DOHH2 (cell line): Measurements from ENCODE around the gene CEP112.

Experiments
- H3F3A ChIP-seq: fragments of 200-600 bp; sonication (generic), shearing (Covaris generic); 2 replicates; pipeline ENCODE4 v1.6.0; 2016; ENCODE audit warnings: antibody characterized with exemption, mild to moderate bottlenecking; ENCODE audit not compliant: control insufficient read depth, insufficient read depth
- H3K27ac ChIP-seq: fragments of 200-600 bp; sonication (generic); 2 replicates; pipeline ENCODE4 v1.5.1; 2014; ENCODE audit warnings: low read depth, mild to moderate bottlenecking, low read length, moderate library complexity
- H3K27me3 ChIP-seq: fragments of 200-600 bp; sonication (generic); 2 replicates; pipeline ENCODE4 v1.6.1; 2014; ENCODE audit warnings: mild to moderate bottlenecking, low read length, mixed read lengths; ENCODE audit not compliant: control insufficient read depth
- H3K36me3 ChIP-seq: fragments of 200-600 bp; sonication (generic); 2 replicates; pipeline ENCODE4 v1.6.1; 2014; ENCODE audit warnings: mild to moderate bottlenecking, low read length, moderate library complexity, mixed read lengths; ENCODE audit not compliant: control insufficient read depth
- H3K4me1 ChIP-seq: fragments of 200-600 bp; sonication (generic); 2 replicates; pipeline ENCODE4 v1.6.1; 2014; ENCODE audit warnings: mild to moderate bottlenecking, low read length, mixed read lengths; ENCODE audit not compliant: control insufficient read depth
- H3K4me2 ChIP-seq: fragments of 200-600 bp; sonication (generic); 2 replicates; pipeline ENCODE4 v1.6.0; 2014; ENCODE audit warnings: mild to moderate bottlenecking, low read length, moderate library complexity
- H3K4me3 ChIP-seq: fragments of 200-600 bp; sonication (generic); 2 replicates; pipeline ENCODE4 v1.5.1; 2014; ENCODE audit warnings: mild to moderate bottlenecking, low read length, mixed read lengths
- H3K79me2 ChIP-seq: fragments of 200-600 bp; sonication (generic); 2 replicates; pipeline ENCODE4 v1.6.1; 2014; ENCODE audit warnings: mild to moderate bottlenecking, low read length, mixed read lengths; ENCODE audit not compliant: control insufficient read depth
- H3K9me2 ChIP-seq: fragments of 200-600 bp; sonication (generic); replicated peaks from 2 replicates; pipeline ENCODE4 v1.6.1; 2014; ENCODE audit warnings: mild to moderate bottlenecking, low read length, mixed read lengths; ENCODE audit not compliant: control insufficient read depth
- H3K9me3 ChIP-seq: fragments of 200-600 bp; sonication (generic); 2 replicates; pipeline ENCODE4 v1.6.1; 2014; ENCODE audit warnings: antibody characterized with exemption, low read length, mixed read lengths; ENCODE audit not compliant: control insufficient read depth, insufficient read depth
- H4K20me1 ChIP-seq: fragments of 200-600 bp; sonication (generic); 2 replicates; pipeline ENCODE4 v1.6.0; 2014; ENCODE audit warnings: low read depth, mild to moderate bottlenecking, antibody characterized with exemption, low read length, moderate library complexity; ENCODE audit not compliant: control insufficient read depth, insufficient read depth
- EZH2phosphoT487 ChIP-seq: fragments of 200-600 bp; sonication (generic); IDR thresholded peaks from 2 replicates; pipeline ENCODE4 v1.6.1; 2017; ENCODE audit warnings: borderline replicate concordance, mild to moderate bottlenecking, antibody characterized with exemption, low read length, moderate library complexity, mixed read lengths
- TF ChIP-seq, protein P1 (sequence below): fragments of 200-600 bp; sonication (generic); IDR thresholded peaks from one replicate; pipeline ENCODE4 v1.5.1; 2014; ENCODE audit warnings: antibody characterized with exemption, mild to moderate bottlenecking, low read depth, low read length; ENCODE audit not compliant: poor library complexity, severe bottlenecking

CEP112 gene

GRCh38 chr17:65867014-65867413 is 324.9 kb downstream of the CEP112 start:
- no peaks in the 10 kb centered on the region for H3F3A ChIP-seq
- H4K20me1 ChIP-seq: no peaks in the 10 kb centered on the region
- H3K27me3 ChIP-seq: no peaks in the 10 kb centered on the region
- no peaks in the 10 kb centered on the region for H3K36me3 ChIP-seq
- no peak overlapping the region for H3K27ac ChIP-seq
- H3K79me2 ChIP-seq: no peaks in the 10 kb centered on the region
- no peak for TF ChIP-seq EZH2phosphoT487
- TF ChIP-seq, protein P1, sequence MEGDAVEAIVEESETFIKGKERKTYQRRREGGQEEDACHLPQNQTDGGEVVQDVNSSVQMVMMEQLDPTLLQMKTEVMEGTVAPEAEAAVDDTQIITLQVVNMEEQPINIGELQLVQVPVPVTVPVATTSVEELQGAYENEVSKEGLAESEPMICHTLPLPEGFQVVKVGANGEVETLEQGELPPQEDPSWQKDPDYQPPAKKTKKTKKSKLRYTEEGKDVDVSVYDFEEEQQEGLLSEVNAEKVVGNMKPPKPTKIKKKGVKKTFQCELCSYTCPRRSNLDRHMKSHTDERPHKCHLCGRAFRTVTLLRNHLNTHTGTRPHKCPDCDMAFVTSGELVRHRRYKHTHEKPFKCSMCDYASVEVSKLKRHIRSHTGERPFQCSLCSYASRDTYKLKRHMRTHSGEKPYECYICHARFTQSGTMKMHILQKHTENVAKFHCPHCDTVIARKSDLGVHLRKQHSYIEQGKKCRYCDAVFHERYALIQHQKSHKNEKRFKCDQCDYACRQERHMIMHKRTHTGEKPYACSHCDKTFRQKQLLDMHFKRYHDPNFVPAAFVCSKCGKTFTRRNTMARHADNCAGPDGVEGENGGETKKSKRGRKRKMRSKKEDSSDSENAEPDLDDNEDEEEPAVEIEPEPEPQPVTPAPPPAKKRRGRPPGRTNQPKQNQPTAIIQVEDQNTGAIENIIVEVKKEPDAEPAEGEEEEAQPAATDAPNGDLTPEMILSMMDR: no peak
- no peak overlapping the region for H3K4me2 ChIP-seq
- H3K4me1 ChIP-seq: no peaks in the 10 kb centered on the region
- H3K9me2 ChIP-seq: no peaks in the 10 kb centered on the region
- no peak overlapping the region for H3K4me3 ChIP-seq
- H3K9me3 ChIP-seq: no peaks in the 10 kb centered on the region

DNA sequence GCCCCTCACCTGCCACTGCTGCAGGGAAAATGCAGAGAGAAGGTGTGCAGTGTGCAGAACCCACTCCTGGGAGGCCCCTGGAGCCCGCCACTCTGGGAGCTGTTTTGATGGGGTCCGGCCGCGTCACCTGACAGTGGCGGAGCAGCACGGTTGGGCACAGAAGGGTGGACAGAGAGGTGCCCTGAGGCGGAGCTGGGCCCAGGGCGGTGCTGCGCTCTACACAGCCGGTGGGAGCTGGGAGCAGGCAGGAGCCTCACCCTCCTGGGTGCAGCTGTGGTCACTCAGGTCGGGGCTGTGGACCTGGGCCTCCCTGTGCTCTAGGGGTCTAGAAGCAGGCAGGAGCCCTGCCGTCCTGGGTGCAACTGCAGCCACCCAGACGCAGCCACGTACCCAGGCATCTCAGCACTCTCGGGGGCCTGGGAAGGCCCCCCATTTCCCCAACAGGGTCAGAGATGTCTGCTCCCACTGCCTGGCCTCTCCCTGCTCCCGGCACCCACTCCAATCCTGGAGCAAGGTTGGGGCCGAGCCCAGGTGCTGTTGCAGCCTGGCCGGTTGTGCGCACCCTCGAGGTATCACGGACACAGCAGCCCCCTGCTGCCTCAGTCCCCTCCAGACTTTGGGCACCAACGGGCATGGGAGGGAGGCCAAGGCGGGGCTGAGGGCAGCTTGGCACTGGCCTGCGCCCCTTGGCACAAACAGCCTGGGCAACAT is 326.1 kb downstream of the CEP112 start:
- Histone ChIP-seq H4K20me1 (no peaks in the 10 kb centered on the region), H3F3A (no peaks in the 10 kb centered on the region), H3K27ac (no peak overlapping the region), H3K36me3 (no peaks in the 10 kb centered on the region), H3K4me1 (no peaks in the 10 kb centered on the region), H3K4me2 (no peak overlapping the region), H3K4me3 (no peak overlapping the region), H3K9me2 (no peaks in the 10 kb centered on the region), H3K27me3 (no peaks in the 10 kb centered on the region), H3K79me2 (no peaks in the 10 kb centered on the region), H3K9me3 (no peaks in the 10 kb centered on the region)
- TF ChIP-seq, protein P1: no peak
- no peak for TF ChIP-seq EZH2phosphoT487

DNA sequence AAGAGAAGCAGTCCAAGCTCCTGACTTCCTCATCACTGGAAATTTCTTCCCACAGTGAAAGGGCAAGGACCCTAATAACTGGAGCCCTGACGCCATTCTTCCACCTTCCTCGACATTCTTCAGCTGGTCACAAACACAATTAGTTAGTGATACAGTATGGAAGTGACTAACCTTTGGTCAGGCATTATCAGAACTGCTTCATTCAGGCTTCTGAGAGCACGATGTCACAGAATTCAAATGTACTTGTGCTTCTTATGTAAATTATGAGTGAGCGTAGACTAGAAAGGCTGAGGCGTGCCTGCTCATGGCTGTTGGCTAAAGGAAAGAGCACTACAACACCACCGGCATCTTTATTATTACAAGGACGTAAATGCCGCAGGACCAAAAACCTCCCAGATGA is 327.5 kb downstream of the CEP112 start:
- Histone ChIP-seq H3K9me2 (no peaks in the 10 kb centered on the region), H4K20me1 (no peaks in the 10 kb centered on the region), H3K4me1 (no peaks in the 10 kb centered on the region), H3K4me2 (no peak overlapping the region), H3K4me3 (no peak overlapping the region), H3K27me3 (no peaks in the 10 kb centered on the region), H3K79me2 (no peaks in the 10 kb centered on the region), H3K36me3 (no peaks in the 10 kb centered on the region), H3F3A (no peaks in the 10 kb centered on the region), H3K9me3 (no peaks in the 10 kb centered on the region), H3K27ac (no peak overlapping the region)
- TF ChIP-seq, protein P1: no peak
- no peak for TF ChIP-seq EZH2phosphoT487
